Peyer's patch (tissue), 4 donors: Measurements from ENCODE around the gene NPM3.

Experiments
- POLR2A ChIP-seq, 2 donors: fragments of 450-650 bp; IDR thresholded peaks; one replicate each; pipeline ENCODE4 v1.5.1; 2017; ENCODE audit warnings: antibody characterized with exemption in 2 of 2, mild to moderate bottlenecking in 2 of 2, moderate library complexity in 2 of 2
- TF ChIP-seq, protein P1 (sequence below), 6 experiments: fragments of 450-650 bp in 4 of 6; fragments of 200-600 bp in 2 of 6; sonication (generic) in 1 of 6; IDR thresholded peaks; one replicate each; pipeline ENCODE4 v1.5.1; 2017 to 2019; ENCODE audit warnings: antibody characterized with exemption in 6 of 6, mild to moderate bottlenecking in 3 of 6, moderate library complexity in 1 of 6

DNA sequence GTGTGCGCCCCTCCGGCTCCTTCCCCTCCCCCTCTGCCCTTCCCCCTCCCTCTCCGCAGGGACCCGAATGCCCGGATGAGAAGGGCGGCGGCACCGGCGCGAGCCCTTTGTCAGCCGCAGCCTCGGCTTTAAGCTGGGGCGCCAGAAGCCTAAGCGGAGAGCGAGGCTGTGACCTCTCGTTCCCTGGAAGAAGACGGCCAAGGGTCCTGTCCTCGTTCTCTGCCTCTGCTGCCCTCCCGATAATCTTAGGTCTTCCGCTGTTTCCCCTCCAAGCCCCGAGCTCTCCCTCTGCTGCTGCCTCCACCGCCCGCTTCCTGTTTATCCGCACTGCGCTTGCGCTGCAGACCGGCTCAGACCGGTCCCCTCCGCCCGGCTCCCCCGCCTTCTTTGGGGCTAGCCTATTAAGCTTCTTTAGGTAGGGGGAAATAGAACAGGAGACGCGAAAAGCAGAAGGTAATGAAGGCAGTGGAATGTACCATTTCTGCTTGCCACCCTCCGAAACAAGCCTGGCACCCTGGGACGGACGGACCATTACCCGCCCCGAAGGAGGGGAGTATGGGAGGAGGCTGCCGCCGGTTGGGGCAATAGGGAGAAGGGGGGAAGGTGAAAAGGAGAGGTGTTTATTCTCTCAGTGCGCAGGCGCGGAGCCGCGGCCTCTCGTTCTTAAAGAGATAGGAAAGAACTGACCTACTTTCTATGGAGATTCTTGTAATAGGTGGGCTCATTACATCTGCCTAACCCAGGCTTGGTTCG is 35.0 kb upstream of the NPM3 start, which contains the start of gene OGA:
- TF ChIP-seq POLR2A (IDR thresholded peaks at IDR 0.05) = peak; percentile 97 to 98
- TF ChIP-seq, protein P1, sequence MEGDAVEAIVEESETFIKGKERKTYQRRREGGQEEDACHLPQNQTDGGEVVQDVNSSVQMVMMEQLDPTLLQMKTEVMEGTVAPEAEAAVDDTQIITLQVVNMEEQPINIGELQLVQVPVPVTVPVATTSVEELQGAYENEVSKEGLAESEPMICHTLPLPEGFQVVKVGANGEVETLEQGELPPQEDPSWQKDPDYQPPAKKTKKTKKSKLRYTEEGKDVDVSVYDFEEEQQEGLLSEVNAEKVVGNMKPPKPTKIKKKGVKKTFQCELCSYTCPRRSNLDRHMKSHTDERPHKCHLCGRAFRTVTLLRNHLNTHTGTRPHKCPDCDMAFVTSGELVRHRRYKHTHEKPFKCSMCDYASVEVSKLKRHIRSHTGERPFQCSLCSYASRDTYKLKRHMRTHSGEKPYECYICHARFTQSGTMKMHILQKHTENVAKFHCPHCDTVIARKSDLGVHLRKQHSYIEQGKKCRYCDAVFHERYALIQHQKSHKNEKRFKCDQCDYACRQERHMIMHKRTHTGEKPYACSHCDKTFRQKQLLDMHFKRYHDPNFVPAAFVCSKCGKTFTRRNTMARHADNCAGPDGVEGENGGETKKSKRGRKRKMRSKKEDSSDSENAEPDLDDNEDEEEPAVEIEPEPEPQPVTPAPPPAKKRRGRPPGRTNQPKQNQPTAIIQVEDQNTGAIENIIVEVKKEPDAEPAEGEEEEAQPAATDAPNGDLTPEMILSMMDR (IDR thresholded peaks at IDR 0.05) = peak in 1 of 6 experiments; percentile 6
